Measurements from ENCODE around the gene TSNAXIP1.

DNA sequence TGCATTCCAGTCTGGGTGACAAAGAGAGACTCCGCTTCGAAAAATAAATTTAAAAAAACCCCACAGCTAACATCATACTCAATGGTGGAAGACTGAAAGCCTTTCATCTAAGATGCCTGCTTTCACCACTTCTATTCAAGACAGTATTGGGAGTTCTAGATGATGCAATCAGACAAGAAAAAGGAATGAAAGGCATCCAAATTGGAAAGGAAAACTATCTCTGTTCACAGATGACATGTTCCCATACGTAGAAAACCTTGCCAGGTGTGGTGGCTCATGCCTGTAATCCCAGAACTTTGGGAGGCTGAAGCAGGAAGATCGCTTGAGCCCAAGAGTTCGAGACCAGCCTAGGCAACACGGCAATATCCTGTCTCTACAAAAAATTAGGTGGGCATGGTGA is 31.4 kb upstream of the TSNAXIP1 start:
- TF ChIP-seq CEBPB (IDR thresholded peaks at IDR 0.05) (no peak), TAF1 (IDR thresholded peaks at IDR 0.05; ENCODE audit: low read depth) (no peak), YY1 (IDR thresholded peaks at IDR 0.05; ENCODE audit: low read depth) (no peak)
- TF ChIP-seq, protein P1, sequence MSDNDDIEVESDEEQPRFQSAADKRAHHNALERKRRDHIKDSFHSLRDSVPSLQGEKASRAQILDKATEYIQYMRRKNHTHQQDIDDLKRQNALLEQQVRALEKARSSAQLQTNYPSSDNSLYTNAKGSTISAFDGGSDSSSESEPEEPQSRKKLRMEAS (IDR thresholded peaks at IDR 0.05), result no peak

Measured in Ishikawa (cell line).